Spleen (tissue), 7 donors: ENCODE measurements around the gene FLOT2.

ENCODE experiments used
- POLR2AphosphoS5 ChIP-seq, 3 donors: sonication (generic); formaldehyde crosslinking; IDR thresholded peaks; one replicate each; pipeline ENCODE4 v1.5.1; 2017; ENCODE audit warnings: antibody characterized with exemption in 3 of 3
- TF ChIP-seq, protein P1 (sequence below), 11 experiments: fragments of 200-600 bp in 7 of 11; fragments of 450-650 bp in 4 of 11; sonication (generic) in 4 of 11; IDR thresholded peaks in 8 of 11; conservative IDR thresholded peaks in 3 of 11; 1 replicate in 7 of 11; 2 replicates in 4 of 11; pipeline versions ENCODE4 v1.4.0 to v1.8.0; 2016 to 2021; ENCODE audit warnings: antibody characterized with exemption in 11 of 11, inconsistent platforms in 4 of 11, mild to moderate bottlenecking in 1 of 11
- donor health status: DM: no; HTN: no; CAD: no; lungs with moderate emphysema.
- donor health status: DM: no; HTN: no; CAD: no.
- donor health status: DM: no; HTN: no; CAD: no.

DNA sequence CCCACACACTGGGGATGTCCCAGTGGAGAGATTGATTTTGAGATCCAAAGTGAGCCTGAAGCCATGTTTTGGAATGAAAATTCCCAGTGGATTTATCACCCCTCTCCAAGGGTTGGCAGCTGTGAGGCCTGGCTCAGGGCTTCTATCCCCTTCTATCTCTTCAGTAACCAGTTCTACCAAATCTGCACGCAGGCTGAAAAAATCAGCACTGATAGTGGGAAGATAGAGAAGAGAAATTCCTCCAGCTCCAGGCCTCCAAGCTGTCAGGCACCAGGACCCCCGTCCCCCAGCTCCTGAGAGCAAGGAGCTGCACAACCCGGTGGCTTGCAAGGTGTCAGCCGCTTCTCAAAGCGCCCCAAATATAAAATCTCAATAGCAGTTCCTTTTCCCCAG lies 1.0 kb downstream of the FLOT2 start:
- TF ChIP-seq POLR2AphosphoS5 (IDR thresholded peaks at IDR 0.05), result no peak
- TF ChIP-seq, protein P1, sequence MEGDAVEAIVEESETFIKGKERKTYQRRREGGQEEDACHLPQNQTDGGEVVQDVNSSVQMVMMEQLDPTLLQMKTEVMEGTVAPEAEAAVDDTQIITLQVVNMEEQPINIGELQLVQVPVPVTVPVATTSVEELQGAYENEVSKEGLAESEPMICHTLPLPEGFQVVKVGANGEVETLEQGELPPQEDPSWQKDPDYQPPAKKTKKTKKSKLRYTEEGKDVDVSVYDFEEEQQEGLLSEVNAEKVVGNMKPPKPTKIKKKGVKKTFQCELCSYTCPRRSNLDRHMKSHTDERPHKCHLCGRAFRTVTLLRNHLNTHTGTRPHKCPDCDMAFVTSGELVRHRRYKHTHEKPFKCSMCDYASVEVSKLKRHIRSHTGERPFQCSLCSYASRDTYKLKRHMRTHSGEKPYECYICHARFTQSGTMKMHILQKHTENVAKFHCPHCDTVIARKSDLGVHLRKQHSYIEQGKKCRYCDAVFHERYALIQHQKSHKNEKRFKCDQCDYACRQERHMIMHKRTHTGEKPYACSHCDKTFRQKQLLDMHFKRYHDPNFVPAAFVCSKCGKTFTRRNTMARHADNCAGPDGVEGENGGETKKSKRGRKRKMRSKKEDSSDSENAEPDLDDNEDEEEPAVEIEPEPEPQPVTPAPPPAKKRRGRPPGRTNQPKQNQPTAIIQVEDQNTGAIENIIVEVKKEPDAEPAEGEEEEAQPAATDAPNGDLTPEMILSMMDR (IDR thresholded peaks at IDR 0.05 in 8 of 11, conservative IDR thresholded peaks at IDR 0.05 in 3 of 11), result no peak
